GM23338 (cell line): ENCODE results near the gene USP24. TPM values are rescaled to one million over a fixed set of nuclear protein-coding genes. Genes with fewer than 3 reads are reported as not detected.

Experiments
- ATAC-seq: fragments of 200-7000 bp; cut with Tn5 transposase; 3 replicates; pipeline ENCODE4 v1.9.1; 2020
- DNase-seq: peaks from one replicate; pipeline ENCODE4 v3.0.0-alpha.2; 2015; ENCODE audit warnings: low spot score
- H2AFZ ChIP-seq: fragments of 200-600 bp; sonication (generic); 2 replicates; pipeline ENCODE4 v1.8.0; 2016; ENCODE audit warnings: antibody characterized with exemption, mild to moderate bottlenecking, moderate library complexity
- H3F3A ChIP-seq: fragments of 200-600 bp; sonication (generic); replicated peaks from 2 replicates; pipeline ENCODE4 v1.8.0; 2017; ENCODE audit warnings: antibody characterized with exemption, mixed run types, low read depth
- H3K27ac ChIP-seq: fragments of 200-600 bp; sonication (generic); 2 replicates; pipeline ENCODE4 v1.6.1; 2016; ENCODE audit warnings: low read depth
- H3K27me3 ChIP-seq: fragments of 200-600 bp; sonication (generic); 2 replicates; pipeline ENCODE4 v1.8.0; 2016; ENCODE audit warnings: mild to moderate bottlenecking, mixed run types, moderate library complexity; ENCODE audit not compliant: insufficient read depth
- H3K36me3 ChIP-seq: fragments of 200-600 bp; sonication (generic); 2 replicates; pipeline ENCODE4 v1.8.0; 2016; ENCODE audit warnings: mild to moderate bottlenecking; ENCODE audit not compliant: insufficient read depth
- H3K4me1 ChIP-seq: fragments of 200-600 bp; sonication (generic); 2 replicates; pipeline ENCODE4 v1.8.0; 2016; ENCODE audit warnings: mild to moderate bottlenecking, moderate library complexity; ENCODE audit not compliant: insufficient read depth
- H3K4me2 ChIP-seq: fragments of 200-600 bp; sonication (generic); 2 replicates; pipeline ENCODE4 v1.7.1; 2017; ENCODE audit warnings: mixed run types
- H3K4me3 ChIP-seq: fragments of 200-600 bp; sonication (generic); 2 replicates; pipeline ENCODE4 v1.6.1; 2016; ENCODE audit warnings: mixed run types
- H3K79me2 ChIP-seq: fragments of 200-600 bp; sonication (generic); replicated peaks from 2 replicates; pipeline ENCODE4 v1.8.0; 2017; ENCODE audit warnings: mild to moderate bottlenecking; ENCODE audit not compliant: insufficient read depth
- H3K9me2 ChIP-seq: fragments of 200-600 bp; sonication (generic); 2 replicates; pipeline ENCODE4 v1.8.0; 2017; ENCODE audit not compliant: insufficient read depth
- H4K20me1 ChIP-seq: fragments of 200-600 bp; sonication (generic); replicated peaks from 2 replicates; pipeline ENCODE4 v1.8.0; 2017; ENCODE audit warnings: mild to moderate bottlenecking; ENCODE audit not compliant: insufficient read depth
- H3K27ac Mint-ChIP-seq: 2 replicates; pipeline ENCODE4 v1.8.0; 2020; ENCODE audit warnings: inconsistent platforms, mild to moderate bottlenecking, moderate library complexity, mixed read lengths
- H3K27me3 Mint-ChIP-seq: 3 replicates; pipeline ENCODE4 v1.8.0; 2022; ENCODE audit warnings: low read depth, mild to moderate bottlenecking, moderate library complexity, mixed read lengths, inconsistent platforms; ENCODE audit not compliant: insufficient read depth, poor library complexity
- H3K36me3 Mint-ChIP-seq: 3 replicates; pipeline ENCODE4 v1.8.0; 2021; ENCODE audit warnings: low read depth, mild to moderate bottlenecking, inconsistent platforms, moderate library complexity, mixed read lengths
- H3K4me1 Mint-ChIP-seq: 3 replicates; pipeline ENCODE4 v1.8.0; 2020; ENCODE audit warnings: mild to moderate bottlenecking, inconsistent platforms, mixed read lengths
- H3K4me3 Mint-ChIP-seq: 3 replicates; pipeline ENCODE4 v1.8.0; 2021; ENCODE audit warnings: moderate library complexity, mild to moderate bottlenecking, inconsistent platforms, mixed read lengths
- H3K9me3 Mint-ChIP-seq: 3 replicates; pipeline ENCODE4 v1.8.0; 2020; ENCODE audit warnings: moderate library complexity, mild to moderate bottlenecking, inconsistent platforms, mixed read lengths
- CREB1 ChIP-seq: fragments of 250-450 bp; sonication (Bioruptor Pico); IDR thresholded peaks from 2 replicates; pipeline ENCODE4 v1.5.0; 2020; ENCODE audit warnings: low read depth, mild to moderate bottlenecking, moderate library complexity
- ETS1 ChIP-seq: IDR thresholded peaks from 2 replicates; pipeline ENCODE4 v1.6.1; 2016; ENCODE audit warnings: antibody characterized with exemption
- EZH2 ChIP-seq: fragments of 200-600 bp; sonication (generic); IDR thresholded peaks from one replicate; pipeline ENCODE4 v1.8.0; 2017; ENCODE audit warnings: antibody characterized with exemption, mild to moderate bottlenecking, low read depth; ENCODE audit not compliant: unreplicated experiment
- EZH2phosphoT487 ChIP-seq: fragments of 200-600 bp; sonication (generic); IDR thresholded peaks from one replicate; pipeline ENCODE4 v1.8.1; 2018; ENCODE audit warnings: antibody characterized with exemption; ENCODE audit not compliant: unreplicated experiment
- JUNB ChIP-seq: IDR thresholded peaks from one replicate; pipeline ENCODE4 v1.6.1; 2016; ENCODE audit warnings: antibody characterized with exemption; ENCODE audit not compliant: unreplicated experiment
- POLR2AphosphoS5 ChIP-seq: IDR thresholded peaks from 2 replicates; pipeline ENCODE4 v1.6.1; 2016; ENCODE audit warnings: antibody characterized with exemption, low read depth
- STAT1 ChIP-seq: IDR thresholded peaks from one replicate; pipeline ENCODE4 v1.6.1; 2016; ENCODE audit warnings: antibody characterized with exemption; ENCODE audit not compliant: unreplicated experiment
- ZNF114 ChIP-seq: fragments of 250-450 bp; sonication (Bioruptor Pico); IDR thresholded peaks from 2 replicates; pipeline ENCODE4 v1.5.0; 2020; ENCODE audit warnings: mild to moderate bottlenecking, moderate library complexity
- ZNF331 ChIP-seq: fragments of 250-450 bp; sonication (Bioruptor Pico); IDR thresholded peaks from 2 replicates; pipeline ENCODE4 v1.5.0; 2020; ENCODE audit warnings: low read depth, mild to moderate bottlenecking, moderate library complexity
- polyA plus RNA-seq: library from polyadenylated mRNA; unstranded; fragments of >200 nt; fragmentation: Nextera tagmentation; extraction: Ambion mirVana; gene quantifications from 2 replicates; pipeline ENCODE4 v1.2.1, GENCODE V29; 2016
- total RNA-seq: library from RNA; depleted of rRNA; stranded (reverse); fragments of >200 nt; shearing (Covaris generic); gene quantifications from 2 replicates; pipeline ENCODE4 v1.2.3, GENCODE V29; 2014
- TF ChIP-seq, protein P1 (sequence below): IDR thresholded peaks from one replicate; pipeline ENCODE4 v1.6.1; 2018; ENCODE audit warnings: antibody characterized with exemption; ENCODE audit not compliant: unreplicated experiment
- TF ChIP-seq, protein P2 (sequence below): fragments of 250-450 bp; sonication (Bioruptor Pico); IDR thresholded peaks from 2 replicates; pipeline ENCODE4 v1.5.0; 2020; ENCODE audit warnings: mild to moderate bottlenecking, moderate library complexity

Gene USP24
- total and polyA plus RNA-seq, 2 experiments from 2014 or later = 12.1 to 32.6 TPM

- no peak for TF ChIP-seq STAT1
- TF ChIP-seq ETS1 = no peak
- TF ChIP-seq POLR2AphosphoS5 = no peak
- no peak for TF ChIP-seq CREB1 (CRISPR knock-in tag)
- TF ChIP-seq, protein P1, sequence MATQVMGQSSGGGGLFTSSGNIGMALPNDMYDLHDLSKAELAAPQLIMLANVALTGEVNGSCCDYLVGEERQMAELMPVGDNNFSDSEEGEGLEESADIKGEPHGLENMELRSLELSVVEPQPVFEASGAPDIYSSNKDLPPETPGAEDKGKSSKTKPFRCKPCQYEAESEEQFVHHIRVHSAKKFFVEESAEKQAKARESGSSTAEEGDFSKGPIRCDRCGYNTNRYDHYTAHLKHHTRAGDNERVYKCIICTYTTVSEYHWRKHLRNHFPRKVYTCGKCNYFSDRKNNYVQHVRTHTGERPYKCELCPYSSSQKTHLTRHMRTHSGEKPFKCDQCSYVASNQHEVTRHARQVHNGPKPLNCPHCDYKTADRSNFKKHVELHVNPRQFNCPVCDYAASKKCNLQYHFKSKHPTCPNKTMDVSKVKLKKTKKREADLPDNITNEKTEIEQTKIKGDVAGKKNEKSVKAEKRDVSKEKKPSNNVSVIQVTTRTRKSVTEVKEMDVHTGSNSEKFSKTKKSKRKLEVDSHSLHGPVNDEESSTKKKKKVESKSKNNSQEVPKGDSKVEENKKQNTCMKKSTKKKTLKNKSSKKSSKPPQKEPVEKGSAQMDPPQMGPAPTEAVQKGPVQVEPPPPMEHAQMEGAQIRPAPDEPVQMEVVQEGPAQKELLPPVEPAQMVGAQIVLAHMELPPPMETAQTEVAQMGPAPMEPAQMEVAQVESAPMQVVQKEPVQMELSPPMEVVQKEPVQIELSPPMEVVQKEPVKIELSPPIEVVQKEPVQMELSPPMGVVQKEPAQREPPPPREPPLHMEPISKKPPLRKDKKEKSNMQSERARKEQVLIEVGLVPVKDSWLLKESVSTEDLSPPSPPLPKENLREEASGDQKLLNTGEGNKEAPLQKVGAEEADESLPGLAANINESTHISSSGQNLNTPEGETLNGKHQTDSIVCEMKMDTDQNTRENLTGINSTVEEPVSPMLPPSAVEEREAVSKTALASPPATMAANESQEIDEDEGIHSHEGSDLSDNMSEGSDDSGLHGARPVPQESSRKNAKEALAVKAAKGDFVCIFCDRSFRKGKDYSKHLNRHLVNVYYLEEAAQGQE = no peak
- no peak for TF ChIP-seq EZH2phosphoT487
These were observed 151.6 kb downstream of the USP24 start (continued) for GRCh38 chr1:55063577-55063942.

DNA sequence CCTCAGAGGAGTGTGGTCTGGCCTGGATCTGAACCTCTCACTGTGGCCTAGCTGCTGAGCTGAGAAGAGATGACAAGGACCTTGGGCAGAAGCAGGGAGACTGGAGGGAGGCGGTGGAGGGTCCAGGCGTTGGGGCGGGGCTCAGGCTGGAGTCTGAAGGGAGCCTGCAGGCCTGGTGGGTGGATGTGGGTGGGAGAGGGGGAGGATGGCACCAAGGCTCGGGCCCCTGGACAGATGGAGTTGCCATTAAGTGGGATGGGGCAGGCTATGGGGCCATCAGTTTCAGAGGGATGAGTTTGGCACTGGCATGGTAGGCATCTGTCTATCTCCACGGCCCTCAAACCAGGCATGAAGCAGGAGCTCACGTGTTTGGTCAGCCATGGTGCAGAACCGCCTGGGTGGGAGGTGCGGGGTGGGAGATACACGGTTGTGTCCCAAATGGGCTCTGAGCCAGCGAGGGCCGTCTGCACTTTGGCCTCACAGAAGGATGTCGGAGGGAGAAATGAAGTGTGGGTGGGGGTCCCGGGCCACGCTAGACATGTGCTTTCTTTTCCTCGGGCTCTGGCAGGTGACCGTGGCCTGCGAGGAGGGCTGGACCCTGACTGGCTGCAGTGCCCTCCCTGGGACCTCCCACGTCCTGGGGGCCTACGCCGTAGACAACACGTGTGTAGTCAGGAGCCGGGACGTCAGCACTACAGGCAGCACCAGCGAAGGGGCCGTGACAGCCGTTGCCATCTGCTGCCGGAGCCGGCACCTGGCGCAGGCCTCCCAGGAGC, 152.2 kb downstream of the USP24 start:
- H3K9me2 ChIP-seq = no peaks in the 10 kb centered on the region
- peaks cover 18% of the 10 kb centered on the region for H4K20me1 ChIP-seq
- H3K36me3 ChIP-seq = peaks cover 56% of the 10 kb centered on the region
- no peak overlapping the region for H3K4me3 Mint-ChIP-seq
- H3K4me1 ChIP-seq = no peaks in the 10 kb centered on the region
- H3K4me3 ChIP-seq = no peak overlapping the region
- no peaks in the 10 kb centered on the region for H3K27me3 ChIP-seq
- H3K4me2 ChIP-seq = no peak overlapping the region
- H3K79me2 ChIP-seq = no peaks in the 10 kb centered on the region
- H3K27ac Mint-ChIP-seq = no peak overlapping the region
- peaks cover 7% of the 10 kb centered on the region for H3K27me3 Mint-ChIP-seq
- H3F3A ChIP-seq = peaks cover 61% of the 10 kb centered on the region
- H3K27ac ChIP-seq = 0 out of 2 replicates have a peak overlapping the region, but pooled peaks have one; percentile 55
- no peak overlapping the region for H2AFZ ChIP-seq
- no peak for DNase-seq
- no peaks in the 10 kb centered on the region; the same call in 2 of the 3 replicates for H3K9me3 Mint-ChIP-seq
- H3K36me3 Mint-ChIP-seq = peaks cover 45% of the 10 kb centered on the region
- ATAC-seq = no peak
- no peaks in the 10 kb centered on the region for H3K4me1 Mint-ChIP-seq
- TF ChIP-seq, protein P2, sequence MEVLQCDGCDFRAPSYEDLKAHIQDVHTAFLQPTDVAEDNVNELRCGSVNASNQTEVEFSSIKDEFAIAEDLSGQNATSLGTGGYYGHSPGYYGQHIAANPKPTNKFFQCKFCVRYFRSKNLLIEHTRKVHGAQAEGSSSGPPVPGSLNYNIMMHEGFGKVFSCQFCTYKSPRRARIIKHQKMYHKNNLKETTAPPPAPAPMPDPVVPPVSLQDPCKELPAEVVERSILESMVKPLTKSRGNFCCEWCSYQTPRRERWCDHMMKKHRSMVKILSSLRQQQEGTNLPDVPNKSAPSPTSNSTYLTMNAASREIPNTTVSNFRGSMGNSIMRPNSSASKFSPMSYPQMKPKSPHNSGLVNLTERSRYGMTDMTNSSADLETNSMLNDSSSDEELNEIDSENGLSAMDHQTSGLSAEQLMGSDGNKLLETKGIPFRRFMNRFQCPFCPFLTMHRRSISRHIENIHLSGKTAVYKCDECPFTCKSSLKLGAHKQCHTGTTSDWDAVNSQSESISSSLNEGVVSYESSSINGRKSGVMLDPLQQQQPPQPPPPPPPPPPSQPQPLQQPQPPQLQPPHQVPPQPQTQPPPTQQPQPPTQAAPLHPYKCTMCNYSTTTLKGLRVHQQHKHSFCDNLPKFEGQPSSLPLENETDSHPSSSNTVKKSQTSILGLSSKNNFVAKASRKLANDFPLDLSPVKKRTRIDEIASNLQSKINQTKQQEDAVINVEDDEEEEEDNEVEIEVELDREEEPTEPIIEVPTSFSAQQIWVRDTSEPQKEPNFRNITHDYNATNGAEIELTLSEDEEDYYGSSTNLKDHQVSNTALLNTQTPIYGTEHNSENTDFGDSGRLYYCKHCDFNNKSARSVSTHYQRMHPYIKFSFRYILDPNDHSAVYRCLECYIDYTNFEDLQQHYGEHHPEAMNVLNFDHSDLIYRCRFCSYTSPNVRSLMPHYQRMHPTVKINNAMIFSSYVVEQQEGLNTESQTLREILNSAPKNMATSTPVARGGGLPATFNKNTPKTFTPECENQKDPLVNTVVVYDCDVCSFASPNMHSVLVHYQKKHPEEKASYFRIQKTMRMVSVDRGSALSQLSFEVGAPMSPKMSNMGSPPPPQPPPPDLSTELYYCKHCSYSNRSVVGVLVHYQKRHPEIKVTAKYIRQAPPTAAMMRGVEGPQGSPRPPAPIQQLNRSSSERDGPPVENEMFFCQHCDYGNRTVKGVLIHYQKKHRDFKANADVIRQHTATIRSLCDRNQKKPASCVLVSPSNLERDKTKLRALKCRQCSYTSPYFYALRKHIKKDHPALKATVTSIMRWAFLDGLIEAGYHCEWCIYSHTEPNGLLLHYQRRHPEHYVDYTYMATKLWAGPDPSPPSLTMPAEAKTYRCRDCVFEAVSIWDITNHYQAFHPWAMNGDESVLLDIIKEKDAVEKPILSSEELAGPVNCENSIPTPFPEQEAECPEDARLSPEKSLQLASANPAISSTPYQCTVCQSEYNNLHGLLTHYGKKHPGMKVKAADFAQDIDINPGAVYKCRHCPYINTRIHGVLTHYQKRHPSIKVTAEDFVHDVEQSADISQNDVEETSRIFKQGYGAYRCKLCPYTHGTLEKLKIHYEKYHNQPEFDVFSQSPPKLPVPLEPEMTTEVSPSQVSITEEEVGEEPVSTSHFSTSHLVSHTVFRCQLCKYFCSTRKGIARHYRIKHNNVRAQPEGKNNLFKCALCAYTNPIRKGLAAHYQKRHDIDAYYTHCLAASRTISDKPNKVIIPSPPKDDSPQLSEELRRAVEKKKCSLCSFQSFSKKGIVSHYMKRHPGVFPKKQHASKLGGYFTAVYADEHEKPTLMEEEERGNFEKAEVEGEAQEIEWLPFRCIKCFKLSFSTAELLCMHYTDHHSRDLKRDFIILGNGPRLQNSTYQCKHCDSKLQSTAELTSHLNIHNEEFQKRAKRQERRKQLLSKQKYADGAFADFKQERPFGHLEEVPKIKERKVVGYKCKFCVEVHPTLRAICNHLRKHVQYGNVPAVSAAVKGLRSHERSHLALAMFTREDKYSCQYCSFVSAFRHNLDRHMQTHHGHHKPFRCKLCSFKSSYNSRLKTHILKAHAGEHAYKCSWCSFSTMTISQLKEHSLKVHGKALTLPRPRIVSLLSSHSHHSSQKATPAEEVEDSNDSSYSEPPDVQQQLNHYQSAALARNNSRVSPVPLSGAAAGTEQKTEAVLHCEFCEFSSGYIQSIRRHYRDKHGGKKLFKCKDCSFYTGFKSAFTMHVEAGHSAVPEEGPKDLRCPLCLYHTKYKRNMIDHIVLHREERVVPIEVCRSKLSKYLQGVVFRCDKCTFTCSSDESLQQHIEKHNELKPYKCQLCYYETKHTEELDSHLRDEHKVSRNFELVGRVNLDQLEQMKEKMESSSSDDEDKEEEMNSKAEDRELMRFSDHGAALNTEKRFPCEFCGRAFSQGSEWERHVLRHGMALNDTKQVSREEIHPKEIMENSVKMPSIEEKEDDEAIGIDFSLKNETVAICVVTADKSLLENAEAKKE (CRISPR knock-in tag) = no peak
- TF ChIP-seq ZNF114 (no peak), JUNB (no peak), ZNF331 (no peak), EZH2 (no peak), STAT1 (no peak)
